Measurements from ENCODE around the gene LRFN5.

Gene LRFN5

GRCh38 chr14:41607966-41608663 lies 1.4 kb downstream of the LRFN5 start:
- no peaks in the 10 kb centered on the region for H3K36me3 Mint-ChIP-seq (ENCODE audit: low read depth)
- H3K27me3 Mint-ChIP-seq (ENCODE audit: low read depth), result peaks cover 46% of the 10 kb centered on the region
- peak overlapping the region; percentile 94 to 97 (median 96) for H3K4me3 Mint-ChIP-seq
- peaks cover 25% of the 10 kb centered on the region for H3K4me1 Mint-ChIP-seq
- H3K27ac Mint-ChIP-seq, result peak overlapping the region; percentile 86 to 98 (median 94)
- H3K9me3 Mint-ChIP-seq, result no peaks in the 10 kb centered on the region
- no peak for TF ChIP-seq CTCF (IDR thresholded peaks at IDR 0.05; ENCODE audit: unreplicated experiment in 3 of 3)

GRCh38 chr14:41608681-41609390 lies 2.2 kb downstream of the LRFN5 start:
- H3K4me1 Mint-ChIP-seq, result peaks cover 25% of the 10 kb centered on the region

GRCh38 chr14:41609704-41610183 lies 3.1 kb downstream of the LRFN5 start:
- Mint-ChIP-seq H3K36me3 (ENCODE audit: low read depth) (no peaks in the 10 kb centered on the region), H3K27ac (peak overlapping the region; percentile 68 to 98 (median 94)), H3K27me3 (ENCODE audit: low read depth) (peaks cover 46% of the 10 kb centered on the region), H3K4me3 (peak overlapping the region; percentile 94 to 97 (median 96)), H3K9me3 (no peaks in the 10 kb centered on the region), H3K4me1 (peaks cover 20% of the 10 kb centered on the region)
- peak; percentile 47 to 68 (median 47) for TF ChIP-seq CTCF (IDR thresholded peaks at IDR 0.05; ENCODE audit: unreplicated experiment in 3 of 3)

More at GRCh38 chr14:41608681-41609390, 2.2 kb downstream of the LRFN5 start:
- peak overlapping the region; percentile 83 to 98 (median 94) for H3K27ac Mint-ChIP-seq
- no peak for TF ChIP-seq CTCF (IDR thresholded peaks at IDR 0.05; ENCODE audit: unreplicated experiment in 3 of 3)
- peaks cover 46% of the 10 kb centered on the region for H3K27me3 Mint-ChIP-seq (ENCODE audit: low read depth)
- H3K9me3 Mint-ChIP-seq, result no peaks in the 10 kb centered on the region
- H3K4me3 Mint-ChIP-seq, result peak overlapping the region; percentile 94 to 97 (median 96)
- no peaks in the 10 kb centered on the region for H3K36me3 Mint-ChIP-seq (ENCODE audit: low read depth)

- Mint-ChIP-seq H3K36me3 (ENCODE audit: low read depth) (no peaks in the 10 kb centered on the region), H3K4me1 (peaks cover 4% of the 10 kb centered on the region), H3K27ac (no peak overlapping the region)
Observed at GRCh38 chr14:41615011-41615595, 8.4 kb downstream of the LRFN5 start.

GRCh38 chr14:41623736-41624135 lies 17.1 kb downstream of the LRFN5 start:
- Mint-ChIP-seq H3K27me3 (ENCODE audit: low read depth) (no peaks in the 10 kb centered on the region), H3K4me1 (peaks cover 11% of the 10 kb centered on the region), H3K4me3 (no peak overlapping the region), H3K27ac (no peak overlapping the region), H3K9me3 (no peaks in the 10 kb centered on the region), H3K36me3 (ENCODE audit: low read depth) (no peaks in the 10 kb centered on the region)
- no peak for TF ChIP-seq CTCF (IDR thresholded peaks at IDR 0.05; ENCODE audit: unreplicated experiment in 3 of 3)

More at GRCh38 chr14:41615011-41615595, 8.4 kb downstream of the LRFN5 start:
- Mint-ChIP-seq H3K27me3 (ENCODE audit: low read depth) (peaks cover 16% of the 10 kb centered on the region), H3K4me3 (no peak overlapping the region), H3K9me3 (no peaks in the 10 kb centered on the region)
- no peak for TF ChIP-seq CTCF (IDR thresholded peaks at IDR 0.05; ENCODE audit: unreplicated experiment in 3 of 3)

All from nephron (organoid).